ENCODE measurements around the gene SDCBP2. TPM values are rescaled to one million over a fixed set of nuclear protein-coding genes. Genes with fewer than 3 reads are reported as not detected.

Gene SDCBP2
- total and polyA plus RNA-seq, 2 of the 4 experiments (the other 2 are of a cell fraction): 0.54 to 1.3 TPM

DNA sequence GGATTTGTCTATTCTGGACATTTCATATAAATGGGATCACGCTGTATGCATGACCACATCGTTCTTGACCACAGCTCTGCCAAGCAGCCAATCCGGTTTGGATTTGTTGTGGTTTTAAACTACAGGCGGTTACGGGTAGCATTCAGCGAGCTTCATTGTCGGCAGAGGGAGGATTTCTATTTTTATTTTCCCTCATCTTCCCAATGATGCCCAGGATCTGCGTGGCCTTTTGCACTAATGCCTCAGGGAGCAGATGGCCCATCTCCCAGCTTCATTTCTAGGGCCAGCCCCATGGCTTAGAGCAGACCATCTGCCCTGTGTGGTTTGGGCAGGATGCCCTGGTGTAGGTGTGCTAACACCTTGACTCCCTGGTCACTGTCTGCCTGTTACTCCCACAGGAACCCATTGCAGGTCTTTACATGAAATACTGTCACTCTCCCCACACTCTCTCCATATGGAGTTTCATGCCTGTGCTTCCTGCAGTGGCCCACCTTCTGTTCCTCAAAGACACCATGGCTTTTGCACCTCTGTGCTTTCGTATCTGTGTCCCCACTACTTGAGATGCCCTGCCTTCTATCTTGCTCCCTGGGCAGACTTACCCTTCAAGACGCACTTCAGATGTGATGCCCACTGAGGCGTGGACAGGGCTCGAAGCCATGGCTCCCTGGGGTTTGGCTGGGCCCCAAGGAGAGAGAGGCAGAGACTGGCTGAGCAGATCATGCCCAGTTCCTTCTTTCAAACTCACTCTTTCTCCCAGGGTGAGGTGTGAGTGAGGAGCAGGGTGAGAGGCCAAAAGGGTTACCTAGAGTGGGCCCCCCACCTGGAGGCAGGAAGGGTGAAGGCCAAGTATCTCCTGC is 26.0 kb downstream of the SDCBP2 start:
- Histone ChIP-seq H2BK5ac (ENCODE audit: low read depth, low read length, poor library complexity, severe bottlenecking) (no peak overlapping the region), H3K4ac (ENCODE audit: low read depth, low read length) (no peak overlapping the region), H2AK5ac (ENCODE audit: low read depth, low read length) (no peak overlapping the region), H3K23ac (ENCODE audit: low read depth, low read length) (no peak overlapping the region), H3K9me1 (ENCODE audit: insufficient read depth, low read length) (peaks cover 23% of the 10 kb centered on the region), H2BK20ac (ENCODE audit: low read depth, low read length) (no peak overlapping the region), H2BK120ac (ENCODE audit: low read depth, low read length) (no peak overlapping the region), H2AFZ (replicated peaks; ENCODE audit: low read length, poor library complexity) (no peak overlapping the region), H3K4me1 (ENCODE audit: control insufficient read depth, insufficient read depth, low read length) (peaks cover 8% of the 10 kb centered on the region), H3K27me3 (ENCODE audit: control insufficient read depth, insufficient read depth, low read length) (no peaks in the 10 kb centered on the region), H2AK9ac (replicated peaks; ENCODE audit: low read depth, low read length, poor library complexity) (no peak overlapping the region), H3K4me2 (ENCODE audit: low read depth, low read length) (no peak overlapping the region), H4K20me1 (ENCODE audit: insufficient read depth, low read length) (no peaks in the 10 kb centered on the region), H4K5ac (ENCODE audit: low read depth, low read length) (no peak overlapping the region), H4K91ac (ENCODE audit: insufficient read depth, low read depth, low read length) (no peak overlapping the region), H3K18ac (ENCODE audit: low read depth, low read length) (no peak overlapping the region), H3K14ac (replicated peaks; ENCODE audit: low read depth, low read length) (no peak overlapping the region), H3K56ac (ENCODE audit: extremely low read depth, insufficient read depth, low read length) (no peak overlapping the region), H4K8ac (ENCODE audit: low read depth in 2 of 2, low read length in 2 of 2) (no peak overlapping the region), H3K79me1 (ENCODE audit: low read depth in 1 of 2, low read length in 2 of 2) (peaks cover 0 to 5% of the 10 kb centered on the region in 2 experiments; a peak in 1 of 4 replicates), H3K36me3 (ENCODE audit: control insufficient read depth, insufficient read depth, low read length) (peaks cover 15% of the 10 kb centered on the region), H3K27ac (ENCODE audit: insufficient read depth, low read length) (no peak overlapping the region), H3K9me3 (ENCODE audit: control insufficient read depth, insufficient read depth, low read length) (no peaks in the 10 kb centered on the region), H3K9ac (ENCODE audit: low read depth, low read length) (no peak overlapping the region), H3K4me3 (ENCODE audit: insufficient read depth, low read depth, low read length) (no peak overlapping the region), H2BK15ac (ENCODE audit: low read depth, low read length) (no peak overlapping the region)
- DNase-seq (no peak), ATAC-seq (ENCODE audit: low read depth) (no peak)
- TF ChIP-seq MAFK (IDR thresholded peaks at IDR 0.05; ENCODE audit: low read depth, low read length): no peak
- TF ChIP-seq FOS (IDR thresholded peaks at IDR 0.05; ENCODE audit: low read depth, low read length): no peak
- TF ChIP-seq CTCF (conservative IDR thresholded peaks at IDR 0.05; ENCODE audit: low read depth, low read length): no peak
- TF ChIP-seq USF2 (IDR thresholded peaks at IDR 0.05; ENCODE audit: low read depth, low read length): no peak
- TF ChIP-seq RAD21 (IDR thresholded peaks at IDR 0.05; ENCODE audit: low read length): no peak
- no peak for TF ChIP-seq MXI1 (IDR thresholded peaks at IDR 0.05; ENCODE audit: borderline replicate concordance, low read depth, low read length)
- no peak for TF ChIP-seq POLR2A (IDR thresholded peaks at IDR 0.05; ENCODE audit: low read depth, low read length)
- no peak for TF ChIP-seq BHLHE40 (IDR thresholded peaks at IDR 0.05; ENCODE audit: low read depth, low read length)
- no peak for TF ChIP-seq CEBPB (IDR thresholded peaks at IDR 0.05; ENCODE audit: low read depth, low read length)
- no peak for TF ChIP-seq CHD1 (IDR thresholded peaks at IDR 0.05; ENCODE audit: low read depth, low read length)
- TF ChIP-seq ELK1 (IDR thresholded peaks at IDR 0.05; ENCODE audit: borderline replicate concordance, low read depth, low read length): no peak
- TF ChIP-seq RFX5 (IDR thresholded peaks at IDR 0.05; ENCODE audit: low read depth, low read length): no peak
- TF ChIP-seq RCOR1 (IDR thresholded peaks at IDR 0.05; ENCODE audit: insufficient replicate concordance, low read length): no peak
- no peak for TF ChIP-seq NFE2L2 (IDR thresholded peaks at IDR 0.05; ENCODE audit: low read depth, low read length)
- ChIA-PET CTCF (no interaction called here), POLR2A (ENCODE audit: unreplicated experiment) (no interaction called here)
- dilution Hi-C loops (cut with HindIII; ENCODE audit: low sequenced_read_pairs, unreplicated experiment): no loop called here
- no TSS peak for BruUV-seq (replicated peaks)
- intact Hi-C loops (cut with micrococcal nuclease): no loop called here
- in situ Hi-C loops (cut with MboI; ENCODE audit: low sequenced_read_pairs): no loop called here
- 83% methylated on average over 1 of the region's 12 CpGs; no CpG with 5 or more reads in 1 of the 2 experiments for WGBS, 2 experiments (ENCODE audit: extremely low coverage in 2 of 2, insufficient read length in 1 of 2)

Measured in IMR-90 (cell line).